HG03095 (cell line): ENCODE data around the gene ADTRP.
"Not testable (repeated sequence)": the region's sequence is repeated elsewhere in the genome, so short reads cannot be mapped to it uniquely, and the experiment has no call there.

Source experiments
- ATAC-seq: cut with Tn5 transposase; IDR thresholded peaks from one replicate; pipeline ENCODE4 v1.9.1; 2021; ENCODE audit warnings: moderate library complexity; ENCODE audit not compliant: unreplicated experiment

ADTRP gene

GRCh38 chr6:11702089-11702488 is 76.5 kb downstream of the ADTRP start:
- no peak for ATAC-seq

- no peak for ATAC-seq
These were observed 77.0 kb downstream of the ADTRP start for GRCh38 chr6:11701573-11701972.

GRCh38 chr6:11700118-11700718 is 78.4 kb downstream of the ADTRP start:
- ATAC-seq = no peak

- no peak for ATAC-seq
These were observed 79.0 kb downstream of the ADTRP start for GRCh38 chr6:11699576-11699975.

- no peak for ATAC-seq
These were observed 85.9 kb downstream of the ADTRP start for GRCh38 chr6:11692451-11693376.

GRCh38 chr6:11689847-11690246 is 88.8 kb downstream of the ADTRP start:
- no peak for ATAC-seq

GRCh38 chr6:11689400-11689799 is 89.2 kb downstream of the ADTRP start:
- not testable (repeated sequence) for ATAC-seq

- ATAC-seq = no peak
These were observed 90.2 kb downstream of the ADTRP start for GRCh38 chr6:11688425-11688709.

GRCh38 chr6:11685481-11686093 is 93.0 kb downstream of the ADTRP start:
- no peak for ATAC-seq

- ATAC-seq = no peak
These were observed 93.6 kb downstream of the ADTRP start for GRCh38 chr6:11684901-11685480.

- ATAC-seq = no peak
These were observed 94.7 kb downstream of the ADTRP start for GRCh38 chr6:11683871-11684270.

- no peak for ATAC-seq
These were observed 96.0 kb downstream of the ADTRP start for GRCh38 chr6:11682561-11682975.

- ATAC-seq = no peak
These were observed 96.8 kb downstream of the ADTRP start for GRCh38 chr6:11681770-11682169.

- ATAC-seq = no peak
These were observed 97.2 kb downstream of the ADTRP start for GRCh38 chr6:11681357-11681756.

GRCh38 chr6:11680479-11680878 is 98.1 kb downstream of the ADTRP start:
- not testable (repeated sequence) for ATAC-seq

GRCh38 chr6:11679099-11679498 is 99.5 kb downstream of the ADTRP start:
- ATAC-seq = no peak

- ATAC-seq = no peak
These were observed 103.0 kb downstream of the ADTRP start for GRCh38 chr6:11675601-11676000.

- ATAC-seq = no peak
These were observed 105.9 kb downstream of the ADTRP start for GRCh38 chr6:11672669-11673068.

- no peak for ATAC-seq
These were observed 106.3 kb downstream of the ADTRP start for GRCh38 chr6:11672256-11672655.

- ATAC-seq = no peak
These were observed 108.9 kb downstream of the ADTRP start for GRCh38 chr6:11669696-11670095.

GRCh38 chr6:11668455-11668854 is 110.1 kb downstream of the ADTRP start:
- no peak for ATAC-seq

GRCh38 chr6:11667876-11668275 is 110.7 kb downstream of the ADTRP start:
- no peak for ATAC-seq
